HG02642 (cell line): ENCODE data around the gene ADD2.
"Not testable (repeated sequence)": the region's sequence is repeated elsewhere in the genome, so short reads cannot be mapped to it uniquely, and the experiment has no call there.

Experiments used
- ATAC-seq: cut with Tn5 transposase; IDR thresholded peaks from one replicate; pipeline ENCODE4 v1.9.1; 2021; ENCODE audit warnings: mild to moderate bottlenecking; ENCODE audit not compliant: unreplicated experiment, poor library complexity

ADD2 gene

DNA sequence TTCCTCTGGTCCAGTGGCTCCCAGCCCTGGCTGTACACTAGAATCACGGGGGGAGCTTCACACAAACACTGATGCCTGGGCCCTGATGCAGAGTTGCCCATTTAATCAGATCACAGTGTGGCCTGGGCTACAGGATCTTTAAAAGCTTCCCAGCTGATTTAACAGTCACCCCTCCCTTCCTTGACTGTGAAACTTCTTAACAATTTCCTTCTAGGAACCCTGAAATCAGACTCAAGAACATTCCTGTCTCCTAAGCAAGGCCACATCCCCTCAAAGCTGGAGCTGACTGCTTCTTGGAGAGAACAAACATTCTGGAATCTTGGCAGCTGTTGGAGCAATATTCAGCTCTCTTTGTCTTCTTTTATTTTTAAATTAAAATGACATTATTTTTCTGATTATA, 88.7 kb downstream of the ADD2 start:
- ATAC-seq = no peak

DNA sequence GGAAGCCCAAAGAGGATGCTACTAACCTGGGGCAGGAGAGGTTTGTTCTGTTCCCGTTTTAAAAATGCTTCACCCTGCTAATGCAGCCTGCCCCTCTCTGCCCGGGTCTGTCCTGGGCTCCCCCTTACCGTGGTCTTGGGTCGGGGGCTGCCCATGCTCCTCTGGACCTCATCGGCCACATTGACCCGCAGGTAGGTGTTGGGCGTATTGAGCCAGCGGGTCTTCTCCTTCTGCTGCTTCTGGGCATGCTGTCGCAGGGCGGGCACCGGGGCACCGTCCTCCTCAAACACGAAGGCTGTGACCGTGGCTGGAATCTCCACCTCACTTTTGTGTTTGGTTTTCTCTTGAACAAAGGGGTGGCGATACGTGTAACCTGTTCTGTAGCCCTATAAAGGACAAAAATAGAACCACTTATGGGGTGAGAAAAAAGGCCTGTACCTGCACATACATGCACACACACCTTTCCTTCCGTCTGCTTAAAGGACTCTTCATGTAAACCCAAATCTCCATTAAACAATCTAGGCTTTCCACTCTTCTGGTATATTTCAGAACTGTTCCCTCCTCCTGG, 89.3 kb downstream of the ADD2 start:
- ATAC-seq = no peak

DNA sequence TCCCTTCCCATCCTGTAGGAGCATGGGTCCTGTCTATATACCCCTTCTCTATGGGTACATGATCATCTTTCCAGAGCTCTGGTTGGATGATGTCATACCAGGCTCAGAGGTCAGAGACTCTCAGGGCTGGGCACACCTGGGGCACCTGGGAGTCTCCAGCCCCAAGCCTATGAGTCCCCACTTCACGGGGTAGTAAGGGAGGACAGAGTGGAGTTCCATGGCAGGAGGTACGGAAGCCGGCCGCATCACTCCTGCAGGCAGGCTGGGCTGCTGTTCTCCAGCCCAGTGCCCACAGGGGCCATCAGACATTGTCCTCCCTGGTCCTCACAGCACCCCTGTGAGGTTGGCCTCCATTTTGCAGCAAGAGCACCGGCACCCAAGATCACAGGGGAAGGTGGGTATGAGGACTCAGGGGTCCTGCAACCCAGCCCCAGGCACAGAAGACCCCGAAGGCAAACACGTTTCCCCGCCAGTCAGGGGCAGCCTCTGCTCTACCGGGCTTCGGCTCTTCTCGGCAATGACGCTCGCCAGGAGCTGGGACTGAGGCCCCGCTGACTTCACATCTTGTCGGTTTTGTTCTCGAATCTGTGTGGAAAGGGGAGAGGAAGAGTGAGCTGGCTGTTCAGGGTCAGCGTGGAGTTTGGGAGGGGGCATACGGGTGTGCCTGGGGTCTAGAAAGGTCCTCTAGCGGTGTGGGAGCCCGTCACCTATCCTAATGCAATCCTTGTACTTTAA, 91.5 kb downstream of the ADD2 start:
- no peak for ATAC-seq

DNA sequence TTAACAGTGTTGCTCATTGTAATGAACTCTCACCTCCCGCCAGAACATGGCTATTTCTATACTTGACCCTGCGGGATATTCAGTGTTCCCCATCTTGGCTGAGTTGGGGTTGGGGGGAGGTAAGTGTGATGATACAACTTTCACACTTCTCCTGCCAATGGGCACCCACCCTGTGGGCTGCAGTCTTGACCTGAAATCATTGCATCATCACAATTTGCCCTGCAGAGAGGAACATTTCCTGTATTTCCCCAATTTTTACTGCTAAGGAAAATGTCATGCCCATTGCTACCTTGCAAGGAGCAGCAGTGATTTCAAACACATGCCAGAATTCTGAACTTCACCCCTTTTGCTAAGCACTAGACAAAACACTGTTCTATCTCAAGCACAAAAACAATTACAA, 92.1 kb downstream of the ADD2 start:
- ATAC-seq = no peak

DNA sequence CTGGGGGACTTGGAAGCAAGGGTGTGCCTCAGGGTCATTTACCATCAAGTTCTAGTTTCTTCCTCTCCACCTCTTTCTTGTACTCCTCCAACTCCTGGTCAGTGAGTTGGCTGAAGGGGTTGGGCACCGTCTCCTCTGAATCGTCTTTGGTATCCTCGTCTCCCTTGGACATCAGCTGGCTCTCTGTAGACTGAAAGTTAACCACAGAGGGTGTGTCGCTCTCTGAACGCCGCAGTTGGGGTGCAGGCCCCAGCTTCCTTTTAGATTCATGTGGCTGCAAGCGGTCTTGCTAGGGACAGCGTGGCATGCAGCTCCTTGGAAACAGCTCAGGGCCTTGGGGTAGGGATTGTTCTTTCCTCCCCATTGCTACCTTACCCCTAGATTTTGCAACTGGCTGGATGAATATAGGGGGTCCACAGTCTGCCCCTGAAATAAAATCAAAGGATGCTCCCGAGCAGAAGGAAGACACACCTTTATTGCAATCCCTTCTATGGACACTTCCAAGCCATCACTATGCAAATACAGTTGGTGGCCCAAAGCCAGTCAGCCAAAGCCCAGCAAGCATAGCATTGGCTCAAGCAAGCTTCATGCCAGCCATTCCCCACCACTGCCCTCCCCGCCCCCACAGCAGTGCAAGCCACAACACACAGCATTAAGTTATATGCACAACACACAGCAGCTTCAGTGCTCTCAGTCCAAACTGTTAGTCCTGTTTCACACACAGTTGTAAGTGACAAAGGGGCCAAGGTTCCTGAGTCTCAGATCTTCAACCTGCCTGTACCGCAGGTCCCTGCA, 93.2 kb downstream of the ADD2 start:
- ATAC-seq = no peak

DNA sequence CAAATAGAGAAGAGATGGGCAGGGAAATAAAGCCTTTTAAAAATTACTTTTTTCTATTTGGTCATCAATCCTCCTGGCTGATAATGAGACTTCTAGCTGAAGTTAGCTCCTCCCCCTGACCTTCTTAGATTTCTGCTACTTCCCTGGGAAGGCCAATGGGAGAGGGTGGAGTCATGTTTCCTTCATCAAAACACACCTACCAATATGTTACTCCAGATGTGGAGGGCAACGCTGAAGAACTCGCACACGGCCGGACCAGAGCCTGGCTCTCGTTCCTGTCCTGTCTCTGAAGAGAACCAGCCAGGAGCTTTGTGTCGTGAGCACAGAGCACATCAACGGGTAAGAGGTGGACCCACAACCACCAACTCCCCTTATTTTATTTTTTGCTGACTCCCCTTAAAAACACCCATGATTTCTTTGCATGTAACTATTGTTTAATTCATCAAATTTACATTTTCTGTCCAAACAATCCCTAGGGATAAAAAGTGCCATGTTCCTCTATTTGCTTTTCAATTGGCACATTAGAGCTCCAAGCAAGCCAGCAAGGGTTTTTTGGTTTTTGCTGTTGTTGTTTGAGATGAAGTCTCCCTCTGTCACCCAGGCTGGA, 94.9 kb downstream of the ADD2 start:
- ATAC-seq = no peak

DNA sequence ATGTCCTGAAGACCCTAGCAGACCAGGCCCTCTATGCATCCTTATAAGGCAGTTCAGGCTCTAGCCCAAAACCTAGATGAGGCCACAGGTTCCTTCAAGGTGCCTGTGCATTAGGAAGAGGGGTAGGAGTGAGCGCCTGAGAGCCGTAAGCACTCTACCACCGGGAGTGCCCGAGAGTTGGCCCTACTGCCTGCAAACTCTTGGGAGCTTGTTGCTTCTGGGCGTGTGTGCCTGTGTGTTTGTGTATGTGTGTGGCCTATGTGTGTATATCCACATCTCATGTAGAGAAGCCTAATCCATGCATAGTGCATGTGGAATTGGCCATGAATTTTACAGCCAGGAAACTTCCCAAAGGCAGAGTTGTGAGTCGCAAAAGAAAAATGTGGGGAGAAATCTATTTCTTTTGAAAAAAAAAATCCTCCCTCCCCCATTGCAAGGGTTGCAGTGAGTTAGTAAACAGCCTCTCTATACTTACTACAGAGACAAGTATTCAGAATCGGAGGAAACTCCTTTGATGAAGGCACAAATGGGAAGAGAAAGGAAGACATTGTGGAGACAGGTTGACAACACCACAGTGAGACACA, 96.8 kb downstream of the ADD2 start:
- ATAC-seq = no peak

DNA sequence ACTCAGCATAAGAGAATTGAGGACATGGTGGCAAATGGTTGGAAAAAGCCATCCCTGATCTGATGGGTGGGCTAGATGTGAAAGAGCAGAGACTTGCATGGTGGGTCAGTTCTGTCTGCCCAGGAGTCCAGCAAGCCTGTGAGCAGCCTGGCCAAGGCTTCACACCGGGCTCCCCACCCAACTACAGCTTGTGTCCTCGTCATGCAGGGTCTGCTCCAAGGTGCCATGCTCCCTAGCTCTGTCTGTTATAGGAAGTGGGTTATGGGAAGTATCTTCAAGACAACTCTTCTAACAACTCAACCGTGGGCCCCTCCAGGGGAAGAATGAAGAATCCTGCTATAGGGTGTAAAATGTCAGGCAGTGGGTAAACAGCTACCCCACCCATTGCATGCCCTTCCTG, 97.4 kb downstream of the ADD2 start:
- ATAC-seq = no peak

DNA sequence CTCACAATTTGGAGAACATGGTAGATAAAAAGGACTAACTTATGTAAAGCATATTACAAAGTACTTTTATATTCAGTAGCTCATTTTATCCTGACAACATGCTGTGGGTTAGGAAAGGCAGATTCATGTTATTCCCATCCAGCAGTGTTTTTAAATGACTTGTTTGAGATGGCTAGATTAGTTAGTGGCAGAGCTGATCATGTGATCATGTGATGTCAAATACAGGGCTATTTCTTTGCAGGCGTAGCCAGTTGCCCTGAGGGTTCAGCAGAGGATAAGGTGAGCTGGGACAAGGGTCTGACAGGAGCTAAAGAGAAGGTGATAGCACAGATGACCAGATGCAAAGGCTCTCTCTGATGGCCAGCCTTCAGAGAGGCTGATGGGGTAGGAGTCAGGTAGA, 97.8 kb downstream of the ADD2 start:
- no peak for ATAC-seq

DNA sequence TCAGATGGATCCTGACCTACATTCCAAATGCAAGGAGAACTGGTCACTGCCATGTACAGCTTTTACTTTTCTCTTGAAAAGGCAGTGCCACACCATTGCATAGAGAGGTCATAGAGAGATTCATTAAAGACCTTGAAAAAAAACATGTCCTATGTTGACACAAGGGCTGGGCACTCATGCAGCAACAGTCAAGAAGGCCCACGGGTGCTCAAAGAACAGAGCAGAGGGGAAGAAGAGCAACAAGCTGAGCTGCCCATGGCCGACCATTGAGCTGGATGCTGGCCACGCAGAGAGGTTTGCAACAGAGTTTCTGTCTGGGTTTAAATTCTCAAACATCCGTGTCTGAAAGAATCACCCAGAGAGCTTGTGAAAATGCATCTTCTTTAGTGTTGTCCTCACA, 99.1 kb downstream of the ADD2 start:
- no peak for ATAC-seq

DNA sequence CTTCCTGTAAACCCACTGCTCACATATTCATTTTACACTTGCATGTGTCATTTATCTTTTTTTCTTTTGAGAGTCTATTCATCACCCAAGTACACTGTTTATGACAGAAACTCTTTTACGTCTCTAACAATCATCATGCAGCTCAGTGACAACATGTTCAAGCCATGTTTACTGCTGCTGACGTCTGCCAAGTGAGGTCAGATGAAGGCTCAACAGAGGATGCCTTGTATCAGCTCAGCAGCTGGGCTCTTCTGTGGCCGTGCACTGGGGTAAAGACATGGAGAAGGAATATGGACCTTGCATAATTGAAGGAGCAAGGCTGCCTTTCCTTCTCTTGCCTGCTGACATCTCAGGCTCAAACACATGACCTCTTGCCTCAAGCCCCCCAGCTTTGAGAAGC, 99.6 kb downstream of the ADD2 start:
- ATAC-seq = no peak

DNA sequence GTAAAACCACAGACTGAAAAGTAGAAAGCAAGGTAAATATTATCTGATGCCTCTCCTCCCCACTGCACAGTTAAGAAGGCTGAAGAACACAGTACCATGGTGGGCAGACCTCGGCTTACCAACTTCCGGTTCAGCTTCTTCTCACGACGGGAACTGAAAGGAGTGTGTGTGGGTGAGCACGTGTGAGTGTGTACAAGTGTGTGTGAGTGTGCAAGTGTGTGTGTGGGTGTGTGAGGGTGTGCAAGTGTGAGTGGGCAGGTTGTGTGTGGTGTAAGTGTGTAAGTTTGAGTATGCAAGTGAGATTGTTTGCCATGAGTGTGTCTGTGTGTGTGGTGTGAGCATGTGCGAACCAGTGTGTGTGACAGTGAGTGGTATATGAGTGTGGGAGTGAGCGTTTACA, 103.5 kb downstream of the ADD2 start:
- ATAC-seq = no peak

DNA sequence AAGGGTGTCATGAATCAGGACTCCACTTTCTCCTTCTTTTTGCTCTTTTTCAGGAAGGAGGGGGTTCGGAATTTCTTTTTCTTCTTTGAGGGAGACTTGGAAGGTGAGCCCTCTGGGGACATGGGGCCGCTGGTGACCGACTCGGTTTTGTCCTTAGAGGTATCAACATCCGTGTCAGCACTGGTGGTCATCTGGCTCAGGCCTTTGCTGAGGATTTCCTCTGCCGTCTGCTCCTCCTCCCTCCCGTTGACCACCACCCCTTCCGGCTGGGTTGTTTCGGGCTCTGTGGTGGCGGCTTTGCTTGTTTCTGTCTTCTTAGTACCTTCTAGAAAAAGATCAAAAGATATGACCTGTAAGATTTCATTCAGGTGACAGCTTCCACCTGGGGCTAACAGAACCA, 104.6 kb downstream of the ADD2 start:
- no peak for ATAC-seq

DNA sequence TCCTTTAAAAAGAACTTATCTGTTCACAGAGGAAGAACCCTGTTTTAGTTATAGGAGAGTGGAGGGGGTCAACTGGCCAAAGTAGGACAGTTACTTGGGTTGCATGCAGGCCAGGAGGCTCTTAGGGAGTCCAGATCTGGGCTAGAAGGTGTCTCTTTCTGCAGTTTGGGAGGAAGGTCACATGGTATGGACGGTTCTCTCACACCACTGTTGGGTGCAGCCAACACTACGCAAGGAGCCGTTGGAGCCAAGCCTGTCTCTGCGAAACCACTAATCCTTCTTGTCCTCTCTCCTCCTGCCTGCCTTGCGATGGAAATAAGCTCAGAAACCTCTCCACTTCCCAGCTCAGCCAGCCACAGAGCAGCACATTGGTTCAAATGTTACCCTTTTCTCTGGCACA, 108.4 kb downstream of the ADD2 start:
- no peak for ATAC-seq

DNA sequence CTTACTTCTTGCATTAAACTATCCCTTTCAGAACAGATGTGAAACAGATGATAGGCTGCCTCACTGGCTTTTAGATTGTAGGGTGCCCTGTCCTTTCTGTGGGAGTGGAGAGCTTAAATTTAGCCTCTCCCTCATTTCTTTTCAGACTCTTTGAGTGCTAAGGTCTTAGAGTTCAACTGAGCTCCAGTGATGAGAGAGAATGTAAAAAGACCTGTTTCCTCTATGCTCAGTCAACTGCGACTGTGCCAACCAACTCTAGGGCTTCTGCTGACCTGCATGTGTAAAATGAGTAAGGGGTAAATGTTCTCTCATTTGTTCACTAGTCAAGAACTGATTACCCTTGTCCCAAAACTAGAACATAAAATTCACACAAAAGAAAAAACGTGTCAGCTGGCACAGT, 109.5 kb downstream of the ADD2 start:
- no peak for ATAC-seq

DNA sequence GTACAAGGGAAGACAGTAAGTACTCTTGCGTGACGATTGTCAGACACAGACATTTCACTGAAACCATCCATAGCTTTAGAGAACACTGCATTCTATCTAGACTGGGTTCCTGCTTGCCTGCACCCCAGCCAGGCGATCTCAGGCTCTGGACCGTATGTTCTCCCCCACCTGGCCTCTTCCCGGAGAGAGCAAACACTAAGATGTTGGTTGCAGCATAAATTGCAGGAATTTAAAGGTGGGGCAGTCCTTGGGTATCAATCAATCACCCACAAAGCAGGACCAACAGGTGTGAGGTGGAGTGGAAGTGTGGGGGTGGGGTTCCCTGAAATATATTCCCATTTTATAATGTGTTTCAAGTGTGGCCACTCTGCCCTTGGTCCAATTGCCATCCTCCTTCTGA, 110.8 kb downstream of the ADD2 start:
- ATAC-seq = no peak

DNA sequence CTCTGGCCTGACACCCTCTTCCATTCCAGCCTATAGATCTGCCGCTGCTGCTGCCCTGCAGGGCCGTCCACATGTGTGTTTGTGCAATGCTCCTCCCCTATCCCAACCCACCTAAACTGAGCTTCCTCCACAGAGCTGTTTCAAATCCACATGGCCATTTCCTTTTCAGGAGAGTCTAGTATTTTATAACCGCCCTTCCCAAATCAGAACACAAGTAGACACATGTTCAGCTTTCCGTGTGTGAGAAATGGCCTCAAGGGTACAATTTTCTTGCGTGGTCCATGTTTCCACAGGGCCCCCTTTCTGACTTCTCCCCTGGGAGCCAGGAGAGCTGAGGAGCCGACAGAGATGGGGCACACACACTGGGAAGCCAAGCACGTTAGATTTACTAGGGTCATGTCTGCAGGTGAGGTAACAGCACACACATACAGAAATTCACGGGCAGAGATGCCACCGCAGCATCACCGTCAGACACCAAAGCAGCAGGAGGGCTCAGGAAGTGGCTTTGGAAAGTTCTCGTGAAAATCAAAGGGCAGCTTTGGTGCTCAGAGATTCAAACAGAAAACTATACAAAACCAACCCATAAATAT, 111.5 kb downstream of the ADD2 start:
- no peak for ATAC-seq

DNA sequence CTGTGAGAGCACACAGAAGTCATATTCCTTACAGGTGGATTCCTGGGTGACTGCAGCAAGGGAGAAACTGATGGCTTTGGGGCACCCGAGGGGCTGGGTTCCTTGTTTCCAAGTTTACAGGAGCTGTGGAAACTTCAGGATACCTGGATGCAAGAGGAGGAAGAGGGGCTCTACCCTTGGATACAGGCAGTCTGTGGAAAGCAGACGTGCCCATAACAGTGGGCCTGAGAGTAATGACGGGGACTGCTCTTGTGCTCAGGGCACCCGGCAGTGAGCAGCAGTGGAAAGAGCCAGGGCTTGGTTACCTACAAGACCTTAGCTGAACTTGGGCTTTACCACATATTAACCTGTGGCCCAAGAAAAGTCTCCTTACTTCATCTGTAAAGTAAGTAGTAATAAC, 112.2 kb downstream of the ADD2 start:
- ATAC-seq = no peak

DNA sequence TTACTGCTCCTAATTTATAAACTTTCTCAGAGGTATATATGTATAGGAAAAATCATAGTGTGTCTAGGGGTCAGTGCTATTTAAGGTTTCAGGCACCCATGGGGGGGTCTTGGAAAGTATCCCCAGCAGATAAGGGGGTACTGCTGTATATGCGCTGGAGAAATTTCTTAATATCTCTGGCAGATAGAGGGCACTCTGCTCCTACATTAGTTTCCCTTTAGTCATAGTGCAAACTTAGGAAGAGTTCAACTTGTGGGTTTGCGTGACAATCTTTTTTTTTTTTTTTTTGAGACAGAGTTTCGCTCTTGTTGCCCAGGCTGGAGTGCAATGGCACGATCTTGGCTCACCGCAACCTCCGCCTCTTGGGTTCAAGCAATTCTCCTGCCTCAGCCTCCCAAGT, 112.8 kb downstream of the ADD2 start:
- not testable (repeated sequence) for ATAC-seq

DNA sequence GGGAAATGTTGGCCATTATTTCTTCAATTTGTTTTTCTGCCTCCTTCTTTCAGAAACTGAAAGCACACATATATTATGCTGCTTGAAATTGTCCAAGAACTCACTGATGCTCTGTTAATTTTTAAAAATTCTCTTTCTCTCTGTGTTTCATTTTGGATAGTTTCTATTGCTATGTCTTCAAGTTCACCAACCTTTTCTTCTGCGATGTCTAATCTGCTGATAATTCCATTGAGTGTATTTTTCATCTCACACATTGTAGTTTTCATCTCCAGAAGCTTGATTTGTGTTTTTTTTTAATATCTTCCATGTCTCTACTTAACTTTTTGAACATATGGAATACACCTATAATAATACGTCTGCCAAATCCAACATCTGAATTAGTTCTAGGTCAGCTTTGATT, 116.3 kb downstream of the ADD2 start:
- ATAC-seq = no peak

DNA sequence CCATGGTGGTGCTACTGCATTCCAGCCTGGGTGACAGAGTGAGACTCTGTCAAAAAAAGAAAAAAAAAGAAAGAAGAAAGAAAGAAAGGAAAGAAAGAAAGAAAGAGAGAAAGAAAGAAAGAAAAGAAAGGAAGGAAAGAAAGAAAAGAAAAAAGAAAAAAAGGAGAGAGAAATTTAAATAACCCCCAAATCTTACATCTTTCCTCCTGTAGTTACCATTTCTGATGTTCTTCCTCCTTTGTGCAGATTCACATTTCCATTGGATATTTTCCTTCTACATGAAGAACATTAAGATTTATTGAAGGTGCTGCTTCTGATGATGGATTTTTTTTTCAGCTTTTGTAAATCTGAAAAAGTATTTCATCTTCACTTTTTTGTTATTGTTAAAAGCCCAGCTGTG, 117.0 kb downstream of the ADD2 start:
- no peak for ATAC-seq
